GM12875 (cell line): ENCODE measurements around the gene EPHB2.
A peak's percentile ranks its signal among the peaks of the same experiment; 100 is the strongest.

Experiments
- H3K4me3 ChIP-seq: one replicate; pipeline ENCODE4 v1.5.1; 2011; ENCODE audit warnings: low read depth, low read length, control low read depth
- TF ChIP-seq, protein P1 (sequence below): IDR thresholded peaks from 2 replicates; pipeline ENCODE4 v1.5.1; 2011; ENCODE audit warnings: low read depth, mild to moderate bottlenecking, control low read depth, inconsistent platforms, low read length, moderate library complexity, borderline replicate concordance; ENCODE audit not compliant: insufficient read depth

The EPHB2 gene

DNA sequence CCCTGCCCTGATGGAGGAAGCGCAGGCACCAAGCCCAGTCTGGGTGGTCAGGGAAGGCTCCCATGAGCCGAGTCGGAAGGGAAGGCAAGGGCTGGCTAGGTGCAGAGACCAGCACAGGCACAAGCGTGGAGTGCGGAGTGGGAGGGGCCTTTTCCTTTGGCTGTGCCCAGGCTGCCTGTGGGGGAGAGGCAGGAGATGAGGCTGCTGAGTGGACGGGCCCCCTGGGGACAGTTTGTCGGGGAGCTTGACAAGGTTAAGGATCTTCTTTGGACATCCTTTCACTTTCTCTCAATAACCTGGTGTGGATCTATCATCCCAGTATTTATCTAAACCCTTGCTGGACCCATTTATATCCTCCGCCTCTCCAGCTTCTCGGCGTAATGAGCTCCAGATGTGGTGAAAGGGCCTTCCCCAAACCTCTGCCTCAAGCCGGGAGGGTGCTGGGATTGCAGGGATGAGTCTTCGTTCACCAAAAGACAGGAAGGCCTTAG is 42.9 kb downstream of the EPHB2 start:
- TF ChIP-seq, protein P1, sequence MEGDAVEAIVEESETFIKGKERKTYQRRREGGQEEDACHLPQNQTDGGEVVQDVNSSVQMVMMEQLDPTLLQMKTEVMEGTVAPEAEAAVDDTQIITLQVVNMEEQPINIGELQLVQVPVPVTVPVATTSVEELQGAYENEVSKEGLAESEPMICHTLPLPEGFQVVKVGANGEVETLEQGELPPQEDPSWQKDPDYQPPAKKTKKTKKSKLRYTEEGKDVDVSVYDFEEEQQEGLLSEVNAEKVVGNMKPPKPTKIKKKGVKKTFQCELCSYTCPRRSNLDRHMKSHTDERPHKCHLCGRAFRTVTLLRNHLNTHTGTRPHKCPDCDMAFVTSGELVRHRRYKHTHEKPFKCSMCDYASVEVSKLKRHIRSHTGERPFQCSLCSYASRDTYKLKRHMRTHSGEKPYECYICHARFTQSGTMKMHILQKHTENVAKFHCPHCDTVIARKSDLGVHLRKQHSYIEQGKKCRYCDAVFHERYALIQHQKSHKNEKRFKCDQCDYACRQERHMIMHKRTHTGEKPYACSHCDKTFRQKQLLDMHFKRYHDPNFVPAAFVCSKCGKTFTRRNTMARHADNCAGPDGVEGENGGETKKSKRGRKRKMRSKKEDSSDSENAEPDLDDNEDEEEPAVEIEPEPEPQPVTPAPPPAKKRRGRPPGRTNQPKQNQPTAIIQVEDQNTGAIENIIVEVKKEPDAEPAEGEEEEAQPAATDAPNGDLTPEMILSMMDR, result no peak
- no peak overlapping the region for H3K4me3 ChIP-seq

DNA sequence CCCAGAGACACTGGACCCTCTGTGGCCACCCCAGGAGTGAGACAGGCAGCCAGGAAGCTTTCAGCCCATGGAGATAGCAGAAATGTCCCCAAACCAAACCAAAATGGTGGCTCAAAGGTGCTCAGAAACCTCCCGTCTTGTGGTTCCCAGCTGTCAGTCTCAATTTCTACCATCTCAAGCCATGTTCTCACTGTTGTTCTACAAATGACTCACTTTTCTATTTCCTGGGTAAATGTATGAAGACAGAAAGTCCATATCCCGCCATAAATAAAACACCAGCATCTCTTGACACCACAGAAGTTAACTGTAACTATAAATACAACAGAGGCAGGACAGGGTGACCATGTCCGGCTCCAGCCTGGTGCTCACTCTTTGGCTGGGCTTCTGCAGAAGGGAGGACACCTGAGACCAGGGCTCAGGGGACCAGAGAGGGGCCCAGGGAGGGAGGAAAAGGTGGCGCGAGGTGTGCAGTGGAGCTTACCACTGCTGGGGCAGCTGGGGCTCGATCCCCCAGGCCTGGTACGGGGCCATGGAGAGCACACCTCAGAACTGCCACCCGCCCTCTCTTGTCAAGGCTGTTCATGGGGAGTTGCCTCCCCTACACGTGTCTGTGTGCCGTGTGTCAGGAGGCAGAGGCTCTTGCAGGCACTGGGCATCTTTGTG is 43.6 kb downstream of the EPHB2 start:
- peak overlapping the region; percentile 5 for H3K4me3 ChIP-seq
- TF ChIP-seq, protein P1, result no peak

DNA sequence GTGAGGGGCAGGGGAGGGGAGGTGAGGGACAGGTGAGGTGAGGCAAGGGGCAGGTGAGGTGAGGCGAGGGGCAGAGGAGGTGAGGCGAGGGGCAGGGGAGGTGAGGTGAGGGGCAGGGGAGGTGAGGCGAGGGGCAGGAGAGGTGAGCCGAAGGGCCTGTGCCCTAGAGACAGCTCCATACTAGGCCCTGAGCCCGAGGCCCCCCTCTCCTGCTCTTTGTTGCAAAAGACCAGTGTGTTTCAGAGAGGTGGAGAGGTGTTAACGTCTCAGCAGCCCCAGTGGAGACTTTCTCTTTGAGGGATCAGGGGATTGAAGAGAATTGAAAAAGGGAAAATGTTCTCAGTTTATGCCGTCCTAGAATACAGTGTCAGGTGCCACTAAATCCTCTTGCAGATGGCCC is 44.2 kb downstream of the EPHB2 start:
- no peak overlapping the region for H3K4me3 ChIP-seq
- TF ChIP-seq, protein P1, result no peak

DNA sequence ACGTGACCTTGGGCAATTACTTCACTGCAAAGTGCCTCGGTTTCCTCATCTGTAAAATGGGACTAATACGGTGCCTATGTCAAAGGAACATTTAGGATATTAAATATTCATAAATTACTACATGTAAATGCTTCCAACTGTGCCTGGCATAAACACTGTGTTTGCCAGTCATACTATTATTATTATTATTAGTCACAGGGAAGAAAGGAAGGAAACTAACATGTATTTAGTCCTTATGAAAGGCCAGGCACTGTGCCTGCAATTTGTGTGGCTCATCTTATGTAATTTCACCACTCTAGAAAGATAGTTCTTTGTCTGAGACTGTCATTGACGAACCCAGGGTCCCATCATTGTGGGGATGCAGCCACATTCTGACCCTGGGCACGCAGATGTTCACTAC is 45.0 kb downstream of the EPHB2 start:
- TF ChIP-seq, protein P1, result no peak
- H3K4me3 ChIP-seq, result no peak overlapping the region

DNA sequence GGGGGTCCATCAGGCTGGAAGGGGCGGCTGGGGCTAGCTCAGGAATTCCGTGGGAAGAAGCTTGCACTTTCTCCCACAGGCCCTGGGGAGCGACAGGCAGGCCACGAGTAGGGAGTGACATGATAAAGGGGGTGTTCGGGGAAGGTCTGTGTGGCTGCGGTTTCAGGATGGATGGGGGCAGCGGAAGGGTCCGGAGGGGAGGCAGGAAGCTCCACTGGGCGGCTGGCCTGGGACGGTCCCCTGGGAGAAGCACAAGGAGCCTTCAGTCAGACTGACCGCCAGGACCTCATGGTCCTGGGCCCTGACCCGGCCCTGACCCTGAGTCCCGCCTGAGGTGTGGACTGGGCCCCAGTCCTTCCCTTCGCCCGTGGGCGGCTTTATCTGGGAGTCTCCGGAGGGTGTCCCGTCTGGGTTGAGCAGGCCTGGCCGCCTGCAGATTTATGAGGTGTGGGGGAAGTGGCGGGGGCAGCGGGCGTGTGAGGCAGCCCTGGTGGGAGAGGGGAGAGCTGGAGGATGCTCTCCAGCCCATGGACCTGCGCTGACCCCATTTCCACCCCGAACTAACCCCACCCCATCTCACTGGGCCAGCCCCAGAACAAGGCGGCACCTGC is 45.6 kb downstream of the EPHB2 start:
- TF ChIP-seq, protein P1, result no peak
- no peak overlapping the region for H3K4me3 ChIP-seq

DNA sequence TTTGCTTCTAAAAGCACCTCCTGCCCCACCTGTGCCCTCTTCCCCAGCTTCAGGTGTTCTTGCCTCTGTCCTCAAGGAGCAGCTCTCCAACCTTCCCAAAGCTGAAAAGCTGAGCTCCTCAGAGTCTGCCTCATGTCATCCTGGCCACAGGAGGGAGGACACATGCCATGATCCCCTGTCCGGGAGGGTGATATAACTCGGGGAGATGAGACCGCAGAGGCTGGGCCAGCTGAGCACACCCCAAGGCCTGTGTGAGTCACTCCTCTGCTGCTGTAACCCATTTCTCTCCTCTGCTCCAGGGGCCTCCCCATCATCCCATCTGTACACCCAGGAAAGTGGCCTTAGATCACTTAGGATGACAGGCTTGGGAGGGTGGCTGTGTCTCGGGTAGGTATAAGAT is 49.8 kb downstream of the EPHB2 start:
- TF ChIP-seq, protein P1, result no peak
- H3K4me3 ChIP-seq, result no peak overlapping the region

DNA sequence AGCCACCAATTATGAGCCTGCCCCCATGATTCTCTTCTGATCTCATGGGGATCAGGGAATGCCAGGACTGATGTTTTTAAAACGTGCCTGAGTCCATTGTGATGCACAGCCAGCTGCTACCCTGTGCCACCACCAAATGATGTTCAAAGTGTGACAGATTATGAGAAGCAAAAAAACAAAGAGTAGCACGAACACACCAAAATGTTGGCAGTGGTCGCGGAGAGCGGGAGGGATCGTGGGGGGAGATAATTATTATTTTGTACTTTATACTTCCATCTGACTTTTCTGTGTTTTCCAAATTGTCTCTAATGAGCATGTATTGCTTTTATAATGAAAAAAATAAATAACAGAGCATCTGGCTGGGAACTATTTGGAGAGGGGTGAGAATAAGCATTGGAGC is 50.5 kb downstream of the EPHB2 start:
- H3K4me3 ChIP-seq, result no peak overlapping the region
- TF ChIP-seq, protein P1, result no peak
